Nephron (organoid): Measurements from ENCODE around the gene BSCL2.
A peak's percentile ranks its signal among the peaks of the same experiment; 100 is the strongest.

Experiments used
- H3K27ac Mint-ChIP-seq, 3 experiments: 2 replicates each; pipeline ENCODE4 v1.8.0; 2020; ENCODE audit warnings: mixed read lengths in 3 of 3, mild to moderate bottlenecking in 2 of 3, moderate library complexity in 1 of 3
- H3K27me3 Mint-ChIP-seq: 2 replicates; pipeline ENCODE4 v1.8.0; 2021; ENCODE audit warnings: low read depth, mild to moderate bottlenecking, moderate library complexity, mixed read lengths
- H3K36me3 Mint-ChIP-seq: 2 replicates; pipeline ENCODE4 v1.8.0; 2020; ENCODE audit warnings: low read depth, mixed read lengths
- H3K4me1 Mint-ChIP-seq: 2 replicates; pipeline ENCODE4 v1.8.0; 2020; ENCODE audit warnings: mixed read lengths
- H3K4me3 Mint-ChIP-seq, 3 experiments: 2 replicates each; pipeline ENCODE4 v1.8.0; 2020; ENCODE audit warnings: mild to moderate bottlenecking in 3 of 3, mixed read lengths in 3 of 3, moderate library complexity in 2 of 3
- H3K9me3 Mint-ChIP-seq: 2 replicates; pipeline ENCODE4 v1.8.0; 2020; ENCODE audit warnings: mixed read lengths
- CTCF ChIP-seq, 3 experiments: fragments of 200-600 bp; sonication (generic); IDR thresholded peaks; one replicate each; pipeline ENCODE4 v1.5.0; 2021; ENCODE audit warnings: antibody characterized with exemption in 3 of 3; ENCODE audit not compliant: unreplicated experiment in 3 of 3

BSCL2 gene

GRCh38 chr11:62713343-62713742, 6.1 kb upstream of the BSCL2 start:
- peaks cover 73% of the 10 kb centered on the region for H3K36me3 Mint-ChIP-seq
- no peak for TF ChIP-seq CTCF (IDR thresholded peaks at IDR 0.05; ENCODE audit: unreplicated experiment in 3 of 3)
- H3K4me1 Mint-ChIP-seq: peaks cover 21% of the 10 kb centered on the region

GRCh38 chr11:62712861-62713260, 5.6 kb upstream of the BSCL2 start:
- Mint-ChIP-seq H3K27me3 (no peaks in the 10 kb centered on the region), H3K9me3 (no peaks in the 10 kb centered on the region), H3K27ac (peak overlapping the region; percentile 60 to 86 (median 80)), H3K4me3 (no peak overlapping the region), H3K4me1 (peaks cover 24% of the 10 kb centered on the region), H3K36me3 (peaks cover 68% of the 10 kb centered on the region)
- no peak for TF ChIP-seq CTCF (IDR thresholded peaks at IDR 0.05; ENCODE audit: unreplicated experiment in 3 of 3)

More at GRCh38 chr11:62713343-62713742, 6.1 kb upstream of the BSCL2 start:
- Mint-ChIP-seq H3K27ac (peak overlapping the region; percentile 60 to 86 (median 80)), H3K27me3 (no peaks in the 10 kb centered on the region), H3K9me3 (no peaks in the 10 kb centered on the region), H3K4me3 (no peak overlapping the region)

GRCh38 chr11:62712276-62712812, 5.1 kb upstream of the BSCL2 start:
- peaks cover 29% of the 10 kb centered on the region for H3K4me1 Mint-ChIP-seq
- H3K27me3 Mint-ChIP-seq: no peaks in the 10 kb centered on the region
- H3K9me3 Mint-ChIP-seq: no peaks in the 10 kb centered on the region
- peaks cover 63% of the 10 kb centered on the region for H3K36me3 Mint-ChIP-seq
- peak overlapping the region; percentile 60 to 86 (median 80) for H3K27ac Mint-ChIP-seq
- peak overlapping the region in 2 of 3 experiments; percentile 13 to 20 for H3K4me3 Mint-ChIP-seq
- TF ChIP-seq CTCF (IDR thresholded peaks at IDR 0.05; ENCODE audit: unreplicated experiment in 3 of 3): no peak

GRCh38 chr11:62710001-62710345, 2.7 kb upstream of the BSCL2 start:
- H3K27ac Mint-ChIP-seq: peak overlapping the region; percentile 96 to 99 (median 97)
- no peaks in the 10 kb centered on the region for H3K27me3 Mint-ChIP-seq
- peaks cover 42% of the 10 kb centered on the region for H3K36me3 Mint-ChIP-seq
- peaks cover 48% of the 10 kb centered on the region for H3K4me1 Mint-ChIP-seq
- no peak for TF ChIP-seq CTCF (IDR thresholded peaks at IDR 0.05; ENCODE audit: unreplicated experiment in 3 of 3)
- H3K4me3 Mint-ChIP-seq: peak overlapping the region; percentile 83 to 91 (median 90)
- no peaks in the 10 kb centered on the region for H3K9me3 Mint-ChIP-seq

- Mint-ChIP-seq H3K36me3 (peaks cover 38% of the 10 kb centered on the region), H3K9me3 (no peaks in the 10 kb centered on the region), H3K27ac (peak overlapping the region; percentile 96 to 99 (median 97)), H3K4me3 (peak overlapping the region; percentile 83 to 91 (median 90)), H3K27me3 (no peaks in the 10 kb centered on the region), H3K4me1 (peaks cover 49% of the 10 kb centered on the region)
- no peak for TF ChIP-seq CTCF (IDR thresholded peaks at IDR 0.05; ENCODE audit: unreplicated experiment in 3 of 3)
Measured at GRCh38 chr11:62709247-62710000, 2.2 kb upstream of the BSCL2 start.
